WERI-Rb-1 (cell line): ENCODE results near the gene MRPS9.

ENCODE experiments used
- DNase-seq: peaks from one replicate; pipeline ENCODE4 v3.0.0-alpha.2; 2020
- H3K27ac ChIP-seq: fragments of 250-450 bp; sonication (Bioruptor Pico); 2 replicates; pipeline ENCODE4 v1.5.1; 2020; ENCODE audit warnings: mild to moderate bottlenecking, moderate library complexity
- H3K27me3 ChIP-seq: fragments of 250-450 bp; sonication (Bioruptor Pico); 2 replicates; pipeline ENCODE4 v1.5.1; 2021; ENCODE audit warnings: mild to moderate bottlenecking, low read depth, moderate library complexity; ENCODE audit not compliant: insufficient read depth, severe bottlenecking
- H3K36me3 ChIP-seq: fragments of 250-450 bp; sonication (Bioruptor Pico); 2 replicates; pipeline ENCODE4 v1.5.1; 2020; ENCODE audit warnings: mild to moderate bottlenecking, moderate library complexity
- H3K4me3 ChIP-seq: 2 replicates; pipeline ENCODE4 v1.5.1; 2011; ENCODE audit warnings: low read depth, mild to moderate bottlenecking, control low read depth, low read length
- H3K9me3 ChIP-seq: fragments of 250-450 bp; sonication (Bioruptor Pico); 2 replicates; pipeline ENCODE4 v1.5.1; 2021; ENCODE audit warnings: mild to moderate bottlenecking, moderate library complexity; ENCODE audit not compliant: severe bottlenecking
- TF ChIP-seq, protein P1 (sequence below): IDR thresholded peaks from 2 replicates; pipeline ENCODE4 v1.5.1; 2011; ENCODE audit warnings: low read depth, mild to moderate bottlenecking, control low read depth, inconsistent platforms, low read length

MRPS9 gene

DNA sequence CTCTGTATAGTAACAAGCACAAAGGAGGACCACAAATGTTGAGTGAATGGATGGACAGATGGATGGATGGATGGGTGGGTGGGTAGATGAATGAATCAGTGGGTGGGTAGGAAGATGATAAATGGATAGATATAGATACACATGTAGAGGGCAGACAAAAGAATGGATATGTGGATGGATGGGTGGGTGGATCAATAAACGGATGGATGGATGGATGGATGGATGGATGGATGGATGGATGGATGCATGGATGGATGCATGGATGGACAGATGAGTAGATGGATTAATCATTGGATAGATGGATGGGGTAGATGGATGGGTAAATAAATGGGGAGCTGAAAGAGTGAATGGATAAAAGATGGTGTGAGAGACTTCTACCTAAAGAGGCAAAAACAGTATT is 111.4 kb downstream of the MRPS9 start:
- no peak overlapping the region for H3K27ac ChIP-seq
- H3K4me3 ChIP-seq: no peak overlapping the region
- H3K27me3 ChIP-seq: peaks cover 83% of the 10 kb centered on the region
- no peaks in the 10 kb centered on the region for H3K36me3 ChIP-seq
- no peak for DNase-seq
- no peaks in the 10 kb centered on the region for H3K9me3 ChIP-seq
- TF ChIP-seq, protein P1, sequence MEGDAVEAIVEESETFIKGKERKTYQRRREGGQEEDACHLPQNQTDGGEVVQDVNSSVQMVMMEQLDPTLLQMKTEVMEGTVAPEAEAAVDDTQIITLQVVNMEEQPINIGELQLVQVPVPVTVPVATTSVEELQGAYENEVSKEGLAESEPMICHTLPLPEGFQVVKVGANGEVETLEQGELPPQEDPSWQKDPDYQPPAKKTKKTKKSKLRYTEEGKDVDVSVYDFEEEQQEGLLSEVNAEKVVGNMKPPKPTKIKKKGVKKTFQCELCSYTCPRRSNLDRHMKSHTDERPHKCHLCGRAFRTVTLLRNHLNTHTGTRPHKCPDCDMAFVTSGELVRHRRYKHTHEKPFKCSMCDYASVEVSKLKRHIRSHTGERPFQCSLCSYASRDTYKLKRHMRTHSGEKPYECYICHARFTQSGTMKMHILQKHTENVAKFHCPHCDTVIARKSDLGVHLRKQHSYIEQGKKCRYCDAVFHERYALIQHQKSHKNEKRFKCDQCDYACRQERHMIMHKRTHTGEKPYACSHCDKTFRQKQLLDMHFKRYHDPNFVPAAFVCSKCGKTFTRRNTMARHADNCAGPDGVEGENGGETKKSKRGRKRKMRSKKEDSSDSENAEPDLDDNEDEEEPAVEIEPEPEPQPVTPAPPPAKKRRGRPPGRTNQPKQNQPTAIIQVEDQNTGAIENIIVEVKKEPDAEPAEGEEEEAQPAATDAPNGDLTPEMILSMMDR: no peak
